NCI-H774 (cell line): ENCODE results near the gene FOXO1.

Experiments used
- DNase-seq: peaks from one replicate; lab custom pipeline; 2025; lab: John Stamatoyannopoulos, UW

Gene FOXO1

GRCh38 chr13:40506592-40507446, 159.6 kb downstream of the FOXO1 start:
- no peak for DNase-seq
